Measurements from ENCODE around the gene FUT1. TPM values are rescaled to one million over a fixed set of nuclear protein-coding genes. Genes with fewer than 3 reads are reported as not detected.
"Not testable (repeated sequence)": the region's sequence is repeated elsewhere in the genome, so short reads cannot be mapped to it uniquely, and the experiment has no call there.

FUT1 gene
- polyA plus RNA-seq, 6 donors from 2014 or later, result not detected

GRCh38 chr19:48728911-48729664 lies 23.4 kb downstream of the FUT1 start:
- DNase-seq (no peak), ATAC-seq (ENCODE audit: low read depth in 2 of 2) (no peak)
- Mint-ChIP-seq H3K27ac (no peak overlapping the region), H3K4me1 (peaks cover 18 to 26% (median 24%) of the 10 kb centered on the region in 3 donors), H3K4me3 (no peak overlapping the region), H3K36me3 (peaks cover 13 to 20% of the 10 kb centered on the region in 2 donors), H3K9me3 (peaks cover 12 to 26% (median 19%) of the 10 kb centered on the region in 7 donors), H3K27me3 (peaks cover 0 to 6% (median 4%) of the 10 kb centered on the region in 3 donors)

- DNase-seq, result peak; percentile 37
- Mint-ChIP-seq H3K36me3 (peaks cover 13 to 20% of the 10 kb centered on the region in 2 donors), H3K27me3 (peaks cover 0 to 5% (median 0%) of the 10 kb centered on the region in 3 donors), H3K4me1 (peaks cover 20 to 26% (median 24%) of the 10 kb centered on the region in 3 donors), H3K9me3 (peaks cover 12 to 26% (median 19%) of the 10 kb centered on the region in 7 donors), H3K27ac (peak overlapping the region; percentile 59 to 97 (median 82)), H3K4me3 (peak overlapping the region in 4 of 8 donors; percentile 2 to 43 (median 27))
- peak; percentile 70 to 79 for ATAC-seq (ENCODE audit: low read depth in 2 of 2)
Observed at GRCh38 chr19:48726556-48726955, 25.9 kb downstream of the FUT1 start.

GRCh38 chr19:48724796-48725753 lies 27.4 kb downstream of the FUT1 start:
- Mint-ChIP-seq H3K36me3 (peaks cover 13 to 20% of the 10 kb centered on the region in 2 donors), H3K27ac (peak overlapping the region; percentile 35 to 93 (median 76)), H3K27me3 (no peaks in the 10 kb centered on the region), H3K4me1 (peaks cover 30 to 38% (median 37%) of the 10 kb centered on the region in 3 donors), H3K4me3 (peak overlapping the region; percentile 20 to 77 (median 38)), H3K9me3 (peaks cover 12 to 26% (median 19%) of the 10 kb centered on the region in 7 donors)
- ATAC-seq (ENCODE audit: low read depth in 2 of 2) (peak; percentile 62 to 66), DNase-seq (peak; percentile 74)

- Mint-ChIP-seq H3K36me3 (peaks cover 13 to 20% of the 10 kb centered on the region in 2 donors), H3K4me1 (peaks cover 30 to 42% (median 38%) of the 10 kb centered on the region in 3 donors), H3K4me3 (peak overlapping the region in 3 of 8 donors; percentile 12 to 63 (median 55)), H3K27me3 (no peaks in the 10 kb centered on the region), H3K9me3 (peaks cover 12 to 19% (median 18%) of the 10 kb centered on the region in 7 donors), H3K27ac (peak overlapping the region in 1 of 6 donors; percentile 33)
- no peak for ATAC-seq (ENCODE audit: low read depth in 2 of 2)
- DNase-seq, result no peak
Observed at GRCh38 chr19:48722196-48722708, 30.2 kb downstream of the FUT1 start.

- H3K4me3 Mint-ChIP-seq, result peak overlapping the region; percentile 85 to 99 (median 96)
- H3K27me3 Mint-ChIP-seq, result no peaks in the 10 kb centered on the region
- H3K27ac Mint-ChIP-seq, result peak overlapping the region; percentile 86 to 99 (median 96)
- DNase-seq, result peak; percentile 80
- H3K4me1 Mint-ChIP-seq, result peaks cover 23 to 33% (median 30%) of the 10 kb centered on the region in 3 donors
- H3K9me3 Mint-ChIP-seq, result peaks cover 6 to 10% (median 9%) of the 10 kb centered on the region in 7 donors
- ATAC-seq (ENCODE audit: low read depth in 2 of 2), result peak; percentile 76 to 77
- H3K36me3 Mint-ChIP-seq, result peaks cover 6 to 10% of the 10 kb centered on the region in 2 donors
Observed at GRCh38 chr19:48720613-48721296, 31.7 kb downstream of the FUT1 start.

GRCh38 chr19:48720251-48720612 lies 32.2 kb downstream of the FUT1 start:
- peaks cover 5 to 6% (median 6%) of the 10 kb centered on the region in 7 donors for H3K9me3 Mint-ChIP-seq
- ATAC-seq (ENCODE audit: low read depth in 2 of 2), result peak; percentile 0
- H3K4me3 Mint-ChIP-seq, result peak overlapping the region; percentile 85 to 99 (median 96)
- no peaks in the 10 kb centered on the region for H3K27me3 Mint-ChIP-seq
- H3K27ac Mint-ChIP-seq, result peak overlapping the region in 4 of 6 donors; percentile 86 to 99 (median 96)
- no peak for DNase-seq
- peaks cover 19 to 30% (median 25%) of the 10 kb centered on the region in 3 donors for H3K4me1 Mint-ChIP-seq
- H3K36me3 Mint-ChIP-seq, result peaks cover 4 to 8% of the 10 kb centered on the region in 2 donors

- Mint-ChIP-seq H3K27ac (peak within 1 kb of the TSS; percentile 86 to 99 (median 96)), H3K9me3 (no peaks in the 10 kb centered on the region), H3K36me3 (peaks cover 0 to under 1% of the 10 kb centered on the region in 2 donors), H3K4me1 (peaks cover 17 to 29% (median 25%) of the 10 kb centered on the region in 3 donors), H3K27me3 (no peaks in the 10 kb centered on the region), H3K4me3 (peak within 1 kb of the TSS; percentile 85 to 99 (median 96))
- ATAC-seq (ENCODE audit: low read depth in 2 of 2) (no peak), DNase-seq (no peak)
Observed at GRCh38 chr19:48719263-48720171, 32.9 kb downstream of the FUT1 start, which contains the start of gene MAMSTR. MAMSTR (minus strand) TSS chr19:48719725; CDS start chr19:48719031, 694 bp downstream.

GRCh38 chr19:48718711-48719231 lies 33.7 kb downstream of the FUT1 start:
- DNase-seq (no peak), ATAC-seq (ENCODE audit: low read depth in 2 of 2) (no peak)
- no peaks in the 10 kb centered on the region for H3K27me3 Mint-ChIP-seq
- H3K27ac Mint-ChIP-seq, result peak overlapping the region in 4 of 6 donors; percentile 28 to 85 (median 56)
- H3K4me1 Mint-ChIP-seq, result peaks cover 21 to 32% (median 32%) of the 10 kb centered on the region in 3 donors
- H3K4me3 Mint-ChIP-seq, result peak overlapping the region in 4 of 8 donors; percentile 10 to 55 (median 34)
- H3K36me3 Mint-ChIP-seq, result no peaks in the 10 kb centered on the region
- no peaks in the 10 kb centered on the region for H3K9me3 Mint-ChIP-seq

GRCh38 chr19:48718106-48718505 lies 34.3 kb downstream of the FUT1 start:
- not testable (repeated sequence) for DNase-seq; ATAC-seq (ENCODE audit: low read depth in 2 of 2); H3K27me3 Mint-ChIP-seq; H3K9me3 Mint-ChIP-seq; H3K36me3 Mint-ChIP-seq
- peaks cover 26 to 38% (median 37%) of the 10 kb centered on the region in 3 donors for H3K4me1 Mint-ChIP-seq
- H3K4me3 Mint-ChIP-seq, result peak overlapping the region in 1 of 8 donors; percentile 10
- H3K27ac Mint-ChIP-seq, result peak overlapping the region in 1 of 6 donors; percentile 69

- ATAC-seq (ENCODE audit: low read depth in 2 of 2), result no peak
- Mint-ChIP-seq H3K4me3 (peak overlapping the region in 3 of 8 donors; percentile 47 to 65 (median 53)), H3K36me3 (no peaks in the 10 kb centered on the region), H3K27ac (no peak overlapping the region), H3K27me3 (no peaks in the 10 kb centered on the region), H3K4me1 (peaks cover 25 to 47% (median 41%) of the 10 kb centered on the region in 3 donors), H3K9me3 (no peaks in the 10 kb centered on the region)
- DNase-seq, result no peak
Observed at GRCh38 chr19:48716562-48717291, 35.7 kb downstream of the FUT1 start.

GRCh38 chr19:48715681-48716171 lies 36.7 kb downstream of the FUT1 start:
- H3K27ac Mint-ChIP-seq, result peak overlapping the region in 3 of 6 donors; percentile 27 to 83 (median 39)

More at GRCh38 chr19:48715681-48716171, 36.7 kb downstream of the FUT1 start:
- no peaks in the 10 kb centered on the region for H3K36me3 Mint-ChIP-seq
- H3K27me3 Mint-ChIP-seq, result no peaks in the 10 kb centered on the region
- peaks cover 20 to 41% (median 36%) of the 10 kb centered on the region in 3 donors for H3K4me1 Mint-ChIP-seq
- peak overlapping the region in 6 of 8 donors; percentile 25 to 93 (median 80) for H3K4me3 Mint-ChIP-seq
- ATAC-seq (ENCODE audit: low read depth in 2 of 2) (no peak), DNase-seq (no peak)
- no peaks in the 10 kb centered on the region for H3K9me3 Mint-ChIP-seq

Data from naive B cell (primary cell).